Panc1 (cell line): ENCODE data around the gene COL6A3. TPM values are rescaled to one million over a fixed set of nuclear protein-coding genes. Genes with fewer than 3 reads are reported as not detected.

Experiments used
- ATAC-seq: fragments of 200-7000 bp; cut with Tn5 transposase; 2 replicates; pipeline ENCODE4 v1.9.1; 2020; ENCODE audit warnings: mild to moderate bottlenecking, moderate library complexity
- BruUV-seq: library from RNA; stranded (reverse); fragments of 400-500 nt; replicated peaks from 2 replicates; lab custom pipeline; 2021; lab: Mats Ljungman, UMichigan
- CTCF ChIA-PET: fragments of 300-600 bp; sonication (Branson Sonifier 250); formaldehyde crosslinking; loops from one replicate; lab custom pipeline; 2022; ENCODE audit warnings: antibody characterized with exemption; lab: Charles Lee
- POLR2A ChIA-PET: fragments of 300-600 bp; sonication (Branson Sonifier 250); formaldehyde crosslinking; loops from one replicate; lab custom pipeline; 2022; ENCODE audit warnings: antibody characterized with exemption; lab: Charles Lee
- DNase-seq: peaks from one replicate; pipeline ENCODE4 v3.0.0-alpha.2; 2010; ENCODE audit warnings: low read depth, low spot score
- H3K27ac ChIP-seq: 2 replicates; pipeline ENCODE4 v1.5.1; 2011; ENCODE audit warnings: mild to moderate bottlenecking, low read length, inconsistent platforms
- H3K27me3 ChIP-seq: fragments of 200-500 bp; sonication (Bioruptor generic); 2 replicates; pipeline ENCODE4 v1.6.0; 2014; ENCODE audit warnings: low read length, inconsistent platforms; ENCODE audit not compliant: control insufficient read depth, insufficient read depth
- H3K36me3 ChIP-seq: fragments of 200-500 bp; sonication (Bioruptor generic); 2 replicates; pipeline ENCODE4 v1.5.1; 2014; ENCODE audit warnings: inconsistent platforms, mild to moderate bottlenecking, low read length, moderate library complexity; ENCODE audit not compliant: control insufficient read depth, insufficient read depth
- H3K4me1 ChIP-seq: 2 replicates; pipeline ENCODE4 v1.5.1; 2011; ENCODE audit warnings: inconsistent platforms, mild to moderate bottlenecking, low read length, moderate library complexity; ENCODE audit not compliant: control insufficient read depth, insufficient read depth
- H3K4me3 ChIP-seq, 2 experiments: 2 replicates each; pipeline ENCODE4 v1.5.1; 2011 to 2012; ENCODE audit warnings: low read depth in 2 of 2, low read length in 2 of 2, mild to moderate bottlenecking in 2 of 2, inconsistent platforms in 1 of 2, moderate library complexity in 1 of 2
- H3K9me3 ChIP-seq: fragments of 200-500 bp; sonication (Bioruptor generic); 2 replicates; pipeline ENCODE4 v1.5.1; 2014; ENCODE audit warnings: low read depth, mild to moderate bottlenecking, inconsistent platforms, low read length, moderate library complexity; ENCODE audit not compliant: control insufficient read depth, insufficient read depth
- CTCF ChIP-seq: fragments of 450-650 bp; IDR thresholded peaks from 2 replicates; pipeline ENCODE4 v1.5.1; 2017; ENCODE audit warnings: mild to moderate bottlenecking
- POLR2AphosphoS5 ChIP-seq: IDR thresholded peaks from 2 replicates; pipeline ENCODE4 v1.6.1; 2012; ENCODE audit warnings: mild to moderate bottlenecking, low read depth, low read length, moderate library complexity
- REST ChIP-seq, 2 experiments: IDR thresholded peaks; 2 replicates each; pipeline ENCODE4 v1.6.1; 2011 to 2012; ENCODE audit warnings: low read depth in 2 of 2, control low read depth in 1 of 2, low read length in 1 of 2, mild to moderate bottlenecking in 1 of 2, moderate library complexity in 1 of 2; ENCODE audit not compliant: insufficient read depth in 1 of 2
- SIN3A ChIP-seq: IDR thresholded peaks from 2 replicates; pipeline ENCODE4 v1.6.1; 2012; ENCODE audit warnings: low read depth, mild to moderate bottlenecking, low read length, moderate library complexity, borderline replicate concordance; ENCODE audit not compliant: insufficient read depth
- TCF7L2 ChIP-seq: IDR thresholded peaks from 2 replicates; pipeline ENCODE4 v1.6.1; 2011; ENCODE audit warnings: mild to moderate bottlenecking, low read depth, low read length, inconsistent platforms
- in situ Hi-C: cut with HindIII; loops from 2 replicates; pipeline ENCODE4 v1.10.0; 2016; ENCODE audit warnings: low sequenced_read_pairs, low pct_unique_long_range_greater_than_20kb
- intact Hi-C: fragments of 100-400 bp; cut with micrococcal nuclease; formaldehyde crosslinking; loops from one replicate; pipeline ENCODE4 v1.10.0; 2022; ENCODE audit not compliant: unreplicated experiment
- total RNA-seq: library from RNA; stranded (reverse); gene quantifications from one replicate; pipeline ENCODE4 v1.2.1, GENCODE V29; 2021; ENCODE audit not compliant: unreplicated experiment

The COL6A3 gene
- total RNA-seq, 1 experiment from 2014 or later = 0.69 TPM

GRCh38 chr2:237438080-237438940 lies 24.3 kb upstream of the COL6A3 start:
- ATAC-seq (no peak), DNase-seq (no peak)
- Histone ChIP-seq H3K27me3 (no peaks in the 10 kb centered on the region), H3K27ac (no peak overlapping the region), H3K4me1 (peaks cover 15% of the 10 kb centered on the region), H3K4me3 (no peak overlapping the region), H3K9me3 (0 out of 2 replicates have a peak, but pooled peaks cover 4% of the 10 kb centered on the region), H3K36me3 (no peaks in the 10 kb centered on the region)
- CTCF ChIA-PET = no interaction called here
- in situ Hi-C loops (no loop called here), intact Hi-C loops (no loop called here)
- POLR2A ChIA-PET = no interaction called here
- no peak for TF ChIP-seq SIN3A
- TF ChIP-seq REST (IDR thresholded peaks at IDR 0.05; ENCODE audit: insufficient read depth in 1 of 2, low read depth in 2 of 2, low read length in 1 of 2) = no peak
- TF ChIP-seq TCF7L2 = no peak
- TF ChIP-seq POLR2AphosphoS5 = no peak
- no peak for TF ChIP-seq CTCF
- BruUV-seq = no TSS peak

- Histone ChIP-seq H3K27ac (no peak overlapping the region), H3K9me3 (0 out of 2 replicates have a peak, but pooled peaks cover 4% of the 10 kb centered on the region), H3K4me3 (no peak overlapping the region), H3K27me3 (no peaks in the 10 kb centered on the region), H3K4me1 (peaks cover 23% of the 10 kb centered on the region), H3K36me3 (no peaks in the 10 kb centered on the region)
- ChIA-PET POLR2A (interaction anchor here (0.6 kb wide), 1 partner anchor 16 kb away, joined by 6 read pairs; no protein-coding TSS in a partner anchor), CTCF (no interaction called here)
- ATAC-seq (no peak), DNase-seq (no peak)
- in situ Hi-C loops (no loop called here), intact Hi-C loops (no loop called here)
- TF ChIP-seq POLR2AphosphoS5 (no peak), CTCF (no peak), REST (IDR thresholded peaks at IDR 0.05; ENCODE audit: insufficient read depth in 1 of 2, low read depth in 2 of 2, low read length in 1 of 2) (no peak), TCF7L2 (no peak), SIN3A (no peak)
- BruUV-seq = no TSS peak
Measured at GRCh38 chr2:237437566-237437965, 23.6 kb upstream of the COL6A3 start.
